OCI-LY1 (cell line): ENCODE measurements around the gene MRPL19.

ENCODE experiments used
- H2AFZ ChIP-seq: fragments of 200-600 bp; sonication (generic), shearing (Covaris generic); 2 replicates; pipeline ENCODE4 v1.6.0; 2014; ENCODE audit warnings: antibody characterized with exemption, mild to moderate bottlenecking, low read length
- H3F3A ChIP-seq: fragments of 200-600 bp; sonication (generic), shearing (Covaris generic); 2 replicates; pipeline ENCODE4 v1.6.0; 2014; ENCODE audit warnings: mild to moderate bottlenecking, antibody characterized with exemption, low read length, moderate library complexity; ENCODE audit not compliant: insufficient read depth
- H3K27ac ChIP-seq: fragments of 200-600 bp; sonication (generic); 2 replicates; pipeline ENCODE4 v1.5.1; 2014; ENCODE audit warnings: low read length, mixed run types, mild to moderate bottlenecking, low read depth; ENCODE audit not compliant: poor library complexity, severe bottlenecking
- H3K27me3 ChIP-seq: fragments of 200-600 bp; sonication (generic); 2 replicates; pipeline ENCODE4 v1.6.0; 2014; ENCODE audit warnings: antibody characterized with exemption, mild to moderate bottlenecking, low read length, moderate library complexity; ENCODE audit not compliant: insufficient read depth
- H3K36me3 ChIP-seq: fragments of 200-600 bp; sonication (generic); 2 replicates; pipeline ENCODE4 v1.6.1; 2014; ENCODE audit warnings: mild to moderate bottlenecking, antibody characterized with exemption, low read length, moderate library complexity, mixed read lengths; ENCODE audit not compliant: insufficient read depth
- H3K4me1 ChIP-seq: fragments of 200-600 bp; sonication (generic); 2 replicates; pipeline ENCODE4 v1.5.1; 2014; ENCODE audit warnings: mild to moderate bottlenecking, low read length, moderate library complexity; ENCODE audit not compliant: insufficient read depth, severe bottlenecking
- H3K4me2 ChIP-seq: fragments of 200-600 bp; sonication (generic), shearing (Covaris generic); 2 replicates; pipeline ENCODE4 v1.6.1; 2014; ENCODE audit warnings: low read length
- H3K4me3 ChIP-seq: fragments of 200-600 bp; sonication (generic); 2 replicates; pipeline ENCODE4 v1.5.1; 2014; ENCODE audit warnings: low read length, low read depth, mild to moderate bottlenecking, mixed read lengths; ENCODE audit not compliant: poor library complexity, severe bottlenecking
- H3K79me2 ChIP-seq: fragments of 200-600 bp; shearing (Covaris generic); 2 replicates; pipeline ENCODE4 v1.6.1; 2016; ENCODE audit warnings: mixed run types, low read length, mixed read lengths; ENCODE audit not compliant: insufficient read depth
- H3K9ac ChIP-seq: fragments of 200-600 bp; sonication (generic), shearing (Covaris generic); 2 replicates; pipeline ENCODE4 v1.6.1; 2014; ENCODE audit warnings: mild to moderate bottlenecking, low read length, mixed read lengths
- H3K9me2 ChIP-seq: fragments of 200-600 bp; sonication (generic), shearing (Covaris generic); 2 replicates; pipeline ENCODE4 v1.6.1; 2014; ENCODE audit warnings: low read depth, mild to moderate bottlenecking, low read length, mixed read lengths
- H3K9me3 ChIP-seq: fragments of 200-600 bp; shearing (Covaris generic); 2 replicates; pipeline ENCODE4 v1.6.1; 2014; ENCODE audit warnings: low read length, mixed read lengths
- H4K20me1 ChIP-seq: fragments of 200-600 bp; sonication (generic), shearing (Covaris generic); 2 replicates; pipeline ENCODE4 v1.6.0; 2016; ENCODE audit warnings: mild to moderate bottlenecking, low read length; ENCODE audit not compliant: insufficient read depth
- EZH2 ChIP-seq: fragments of 200-600 bp; sonication (generic), shearing (Covaris generic); IDR thresholded peaks from 2 replicates; pipeline ENCODE4 v1.8.0; 2017; ENCODE audit warnings: borderline replicate concordance, mixed run types, mild to moderate bottlenecking, antibody characterized with exemption, low read length, moderate library complexity, mixed read lengths
- TF ChIP-seq, protein P1 (sequence below): fragments of 200-600 bp; sonication (generic), shearing (Covaris generic); IDR thresholded peaks from 2 replicates; pipeline ENCODE4 v1.5.1; 2017; ENCODE audit warnings: mild to moderate bottlenecking, antibody characterized with exemption, low read length, moderate library complexity, mixed read lengths

MRPL19 gene

DNA sequence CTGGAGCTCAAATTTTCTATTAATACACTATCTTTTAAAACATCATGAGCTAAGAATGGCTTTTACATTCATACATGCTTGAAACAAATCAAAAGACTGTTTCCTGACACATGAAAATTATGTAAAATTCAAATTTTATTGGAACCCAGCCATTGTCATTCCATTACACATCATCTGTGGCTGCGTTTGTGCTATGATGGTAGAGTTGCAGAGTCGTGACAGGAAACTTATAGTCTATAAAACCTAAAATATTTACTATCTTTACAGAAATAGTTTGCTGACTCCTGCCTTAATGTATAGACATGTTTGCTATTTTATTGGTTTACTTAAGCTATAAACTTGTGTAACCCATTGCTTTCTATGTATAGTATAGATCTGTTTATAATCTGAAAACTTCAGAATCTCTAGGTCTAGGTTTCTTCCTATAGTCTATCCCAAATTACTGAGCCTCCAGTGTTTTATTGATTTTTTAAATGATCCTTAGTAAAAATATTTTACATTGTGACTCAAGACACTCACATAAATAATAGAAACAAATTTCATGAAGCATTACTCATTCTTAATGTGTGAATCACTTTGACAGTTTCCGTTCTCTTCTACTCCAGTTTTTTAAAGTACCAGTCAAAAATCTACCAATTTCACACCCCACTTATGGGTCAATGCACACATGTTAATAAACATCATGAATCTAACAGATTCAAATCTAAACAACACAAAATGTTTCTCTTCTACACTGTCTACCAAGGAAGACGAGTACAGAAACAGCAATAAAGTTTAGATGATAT, 26.4 kb upstream of the MRPL19 start:
- H3K4me2 ChIP-seq = no peak overlapping the region

DNA sequence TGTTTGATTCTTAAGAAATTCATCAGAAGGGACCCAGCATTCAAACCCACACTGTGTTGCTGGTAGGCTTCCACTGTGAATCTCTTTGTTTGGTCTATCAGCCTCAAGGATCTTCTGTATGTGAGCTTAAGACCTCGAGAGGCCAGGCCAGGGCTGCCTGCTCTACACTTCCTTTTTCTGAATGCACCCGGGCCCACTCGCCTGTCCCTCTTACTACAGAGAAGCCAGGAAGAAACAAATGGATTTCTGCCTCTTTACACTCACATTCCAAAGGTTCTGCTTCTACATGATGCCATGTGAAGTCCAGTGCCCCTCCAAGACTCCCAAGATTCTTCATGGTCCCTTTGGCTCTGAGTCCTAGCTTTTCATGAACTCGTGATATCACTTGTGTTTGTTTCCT, 25.4 kb upstream of the MRPL19 start:
- Histone ChIP-seq H4K20me1 (no peaks in the 10 kb centered on the region), H3K79me2 (no peaks in the 10 kb centered on the region), H3K36me3 (no peaks in the 10 kb centered on the region), H3F3A (no peaks in the 10 kb centered on the region), H3K9ac (no peak overlapping the region), H2AFZ (no peak overlapping the region), H3K4me1 (no peaks in the 10 kb centered on the region), H3K27me3 (no peaks in the 10 kb centered on the region), H3K9me2 (no peaks in the 10 kb centered on the region), H3K4me2 (no peak overlapping the region), H3K9me3 (no peaks in the 10 kb centered on the region), H3K27ac (no peak overlapping the region), H3K4me3 (no peak overlapping the region)
- TF ChIP-seq, protein P1, sequence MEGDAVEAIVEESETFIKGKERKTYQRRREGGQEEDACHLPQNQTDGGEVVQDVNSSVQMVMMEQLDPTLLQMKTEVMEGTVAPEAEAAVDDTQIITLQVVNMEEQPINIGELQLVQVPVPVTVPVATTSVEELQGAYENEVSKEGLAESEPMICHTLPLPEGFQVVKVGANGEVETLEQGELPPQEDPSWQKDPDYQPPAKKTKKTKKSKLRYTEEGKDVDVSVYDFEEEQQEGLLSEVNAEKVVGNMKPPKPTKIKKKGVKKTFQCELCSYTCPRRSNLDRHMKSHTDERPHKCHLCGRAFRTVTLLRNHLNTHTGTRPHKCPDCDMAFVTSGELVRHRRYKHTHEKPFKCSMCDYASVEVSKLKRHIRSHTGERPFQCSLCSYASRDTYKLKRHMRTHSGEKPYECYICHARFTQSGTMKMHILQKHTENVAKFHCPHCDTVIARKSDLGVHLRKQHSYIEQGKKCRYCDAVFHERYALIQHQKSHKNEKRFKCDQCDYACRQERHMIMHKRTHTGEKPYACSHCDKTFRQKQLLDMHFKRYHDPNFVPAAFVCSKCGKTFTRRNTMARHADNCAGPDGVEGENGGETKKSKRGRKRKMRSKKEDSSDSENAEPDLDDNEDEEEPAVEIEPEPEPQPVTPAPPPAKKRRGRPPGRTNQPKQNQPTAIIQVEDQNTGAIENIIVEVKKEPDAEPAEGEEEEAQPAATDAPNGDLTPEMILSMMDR = no peak
- no peak for TF ChIP-seq EZH2

More for the DNA sequence above, 26.4 kb upstream of the MRPL19 start:
- H4K20me1 ChIP-seq = no peaks in the 10 kb centered on the region
- no peaks in the 10 kb centered on the region for H3K4me1 ChIP-seq
- no peaks in the 10 kb centered on the region for H3K9me3 ChIP-seq
- H3K9ac ChIP-seq = no peak overlapping the region
- no peaks in the 10 kb centered on the region for H3K27me3 ChIP-seq
- H2AFZ ChIP-seq = no peak overlapping the region
- H3F3A ChIP-seq = no peaks in the 10 kb centered on the region
- no peaks in the 10 kb centered on the region for H3K9me2 ChIP-seq
- no peaks in the 10 kb centered on the region for H3K79me2 ChIP-seq
- H3K36me3 ChIP-seq = no peaks in the 10 kb centered on the region
- no peak overlapping the region for H3K4me3 ChIP-seq
- TF ChIP-seq EZH2 = no peak
- TF ChIP-seq, protein P1 = no peak
- no peak overlapping the region for H3K27ac ChIP-seq

DNA sequence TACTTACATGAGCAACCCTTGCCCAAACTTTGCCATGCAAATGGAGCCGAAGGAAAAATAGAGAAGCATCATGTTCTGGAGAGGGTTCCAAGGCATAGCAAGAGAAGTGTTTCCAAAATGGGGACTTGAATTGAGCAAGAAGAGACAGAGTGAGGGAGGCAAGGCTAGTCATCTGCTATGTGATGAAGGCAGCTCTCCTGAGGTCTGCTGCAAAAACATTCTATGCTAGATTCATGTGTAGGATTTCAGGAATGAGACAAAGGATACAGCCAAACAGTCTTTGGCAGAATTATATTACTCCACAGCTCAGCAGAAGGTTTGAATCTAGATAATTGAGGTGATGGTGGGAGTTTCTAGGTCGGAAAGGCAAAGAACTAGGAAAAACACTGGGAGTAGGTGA, 24.1 kb upstream of the MRPL19 start:
- H3K9me3 ChIP-seq = no peaks in the 10 kb centered on the region
- H3K4me2 ChIP-seq = no peak overlapping the region
- no peaks in the 10 kb centered on the region for H3K4me1 ChIP-seq
- no peak overlapping the region for H3K9ac ChIP-seq
- H3K27me3 ChIP-seq = no peaks in the 10 kb centered on the region
- H2AFZ ChIP-seq = no peak overlapping the region
- H3K79me2 ChIP-seq = no peaks in the 10 kb centered on the region
- H3K4me3 ChIP-seq = no peak overlapping the region
- no peaks in the 10 kb centered on the region for H4K20me1 ChIP-seq
- H3K27ac ChIP-seq = no peak overlapping the region
- H3K9me2 ChIP-seq = no peaks in the 10 kb centered on the region
- TF ChIP-seq, protein P1 = no peak
- no peak for TF ChIP-seq EZH2
- no peaks in the 10 kb centered on the region for H3F3A ChIP-seq
- no peaks in the 10 kb centered on the region for H3K36me3 ChIP-seq
